Measurements from ENCODE around the gene PCBP3. TPM values are rescaled to one million over a fixed set of nuclear protein-coding genes. Genes with fewer than 3 reads are reported as not detected.
"Not testable (repeated sequence)": the region's sequence is repeated elsewhere in the genome, so short reads cannot be mapped to it uniquely, and the experiment has no call there.

The PCBP3 gene
- total RNA-seq, 1 donor from 2014 or later = not detected

GRCh38 chr21:45706299-45706698 lies 62.8 kb downstream of the PCBP3 start:
- no peaks in the 10 kb centered on the region for H3K36me3 ChIP-seq (ENCODE audit: control insufficient read depth in 3 of 3, insufficient read depth in 3 of 3, low read length in 3 of 3)
- no peak overlapping the region for H3K9ac ChIP-seq (ENCODE audit: low read depth in 1 of 3, low read length in 3 of 3)
- H3K27me3 ChIP-seq (ENCODE audit: control insufficient read depth in 3 of 3, insufficient read depth in 3 of 3, low read length in 3 of 3) = peaks cover 0 to 12% (median 6%) of the 10 kb centered on the region in 3 donors
- no peaks in the 10 kb centered on the region for H3K9me3 ChIP-seq (ENCODE audit: control insufficient read depth in 3 of 3, low read length in 3 of 3)
- no peak overlapping the region for H3K4me3 ChIP-seq (ENCODE audit: low read length in 3 of 3)
- H3K4me1 ChIP-seq (ENCODE audit: control insufficient read depth in 3 of 3, insufficient read depth in 3 of 3, low read length in 3 of 3) = no peaks in the 10 kb centered on the region
- H3K27ac ChIP-seq (ENCODE audit: low read depth, low read length) = no peak overlapping the region

- no peaks in the 10 kb centered on the region for H3K4me1 ChIP-seq (ENCODE audit: control insufficient read depth in 3 of 3, insufficient read depth in 3 of 3, low read length in 3 of 3)
- H3K9me3 ChIP-seq (ENCODE audit: control insufficient read depth in 3 of 3, low read length in 3 of 3) = peaks cover 0 to 2% (median 2%) of the 10 kb centered on the region in 3 donors
- H3K36me3 ChIP-seq (ENCODE audit: control insufficient read depth in 3 of 3, insufficient read depth in 3 of 3, low read length in 3 of 3) = no peaks in the 10 kb centered on the region
- H3K27me3 ChIP-seq (ENCODE audit: control insufficient read depth in 3 of 3, insufficient read depth in 3 of 3, low read length in 3 of 3) = peaks cover 0 to 12% (median 6%) of the 10 kb centered on the region in 3 donors
- H3K27ac ChIP-seq (ENCODE audit: low read depth, low read length) = no peak overlapping the region
- no peak overlapping the region for H3K9ac ChIP-seq (ENCODE audit: low read depth in 1 of 3, low read length in 3 of 3)
- no peak overlapping the region for H3K4me3 ChIP-seq (ENCODE audit: low read length in 3 of 3)
These were observed 65.6 kb downstream of the PCBP3 start for GRCh38 chr21:45709173-45709572.

- Histone ChIP-seq H3K36me3 (ENCODE audit: control insufficient read depth in 3 of 3, insufficient read depth in 3 of 3, low read length in 3 of 3) (no peaks in the 10 kb centered on the region), H3K4me1 (ENCODE audit: control insufficient read depth in 3 of 3, insufficient read depth in 3 of 3, low read length in 3 of 3) (no peaks in the 10 kb centered on the region), H3K27me3 (ENCODE audit: control insufficient read depth in 3 of 3, insufficient read depth in 3 of 3, low read length in 3 of 3) (peaks cover 0 to 11% (median 6%) of the 10 kb centered on the region in 3 donors), H3K4me3 (ENCODE audit: low read length in 3 of 3) (no peak overlapping the region), H3K27ac (ENCODE audit: low read depth, low read length) (no peak overlapping the region), H3K9me3 (ENCODE audit: control insufficient read depth in 3 of 3, low read length in 3 of 3) (peaks cover 0 to 4% (median 2%) of the 10 kb centered on the region in 3 donors), H3K9ac (ENCODE audit: low read depth in 1 of 3, low read length in 3 of 3) (no peak overlapping the region)
These were observed 66.3 kb downstream of the PCBP3 start for GRCh38 chr21:45709696-45710268.

- not testable (repeated sequence) for H3K36me3 ChIP-seq (ENCODE audit: control insufficient read depth in 3 of 3, insufficient read depth in 3 of 3, low read length in 3 of 3); H3K4me1 ChIP-seq (ENCODE audit: control insufficient read depth in 3 of 3, insufficient read depth in 3 of 3, low read length in 3 of 3); H3K9me3 ChIP-seq (ENCODE audit: control insufficient read depth in 3 of 3, low read length in 3 of 3); H3K27ac ChIP-seq (ENCODE audit: low read depth, low read length); H3K27me3 ChIP-seq (ENCODE audit: control insufficient read depth in 3 of 3, insufficient read depth in 3 of 3, low read length in 3 of 3); H3K4me3 ChIP-seq (ENCODE audit: low read length in 3 of 3); H3K9ac ChIP-seq (ENCODE audit: low read depth in 1 of 3, low read length in 3 of 3)
These were observed 66.8 kb downstream of the PCBP3 start for GRCh38 chr21:45710306-45710705.

GRCh38 chr21:45713613-45714012 lies 70.1 kb downstream of the PCBP3 start:
- no peak overlapping the region for H3K4me3 ChIP-seq (ENCODE audit: low read length in 3 of 3)
- H3K27me3 ChIP-seq (ENCODE audit: control insufficient read depth in 3 of 3, insufficient read depth in 3 of 3, low read length in 3 of 3) = no peaks in the 10 kb centered on the region
- no peaks in the 10 kb centered on the region for H3K4me1 ChIP-seq (ENCODE audit: control insufficient read depth in 3 of 3, insufficient read depth in 3 of 3, low read length in 3 of 3)
- H3K9ac ChIP-seq (ENCODE audit: low read depth in 1 of 3, low read length in 3 of 3) = no peak overlapping the region
- no peaks in the 10 kb centered on the region for H3K36me3 ChIP-seq (ENCODE audit: control insufficient read depth in 3 of 3, insufficient read depth in 3 of 3, low read length in 3 of 3)
- H3K9me3 ChIP-seq (ENCODE audit: control insufficient read depth in 3 of 3, low read length in 3 of 3) = peaks cover 0 to 5% (median 4%) of the 10 kb centered on the region in 3 donors
- H3K27ac ChIP-seq (ENCODE audit: low read depth, low read length) = no peak overlapping the region

- no peaks in the 10 kb centered on the region for H3K4me1 ChIP-seq (ENCODE audit: control insufficient read depth in 3 of 3, insufficient read depth in 3 of 3, low read length in 3 of 3)
- H3K4me3 ChIP-seq (ENCODE audit: low read length in 3 of 3) = no peak overlapping the region
- peaks cover 0 to 2% (median 0%) of the 10 kb centered on the region in 3 donors for H3K27me3 ChIP-seq (ENCODE audit: control insufficient read depth in 3 of 3, insufficient read depth in 3 of 3, low read length in 3 of 3)
- no peak overlapping the region for H3K9ac ChIP-seq (ENCODE audit: low read depth in 1 of 3, low read length in 3 of 3)
- no peaks in the 10 kb centered on the region for H3K36me3 ChIP-seq (ENCODE audit: control insufficient read depth in 3 of 3, insufficient read depth in 3 of 3, low read length in 3 of 3)
- H3K9me3 ChIP-seq (ENCODE audit: control insufficient read depth in 3 of 3, low read length in 3 of 3) = peaks cover 0 to 5% (median 4%) of the 10 kb centered on the region in 3 donors
- no peak overlapping the region for H3K27ac ChIP-seq (ENCODE audit: low read depth, low read length)
These were observed 71.9 kb downstream of the PCBP3 start for GRCh38 chr21:45715441-45715840.

- H3K9me3 ChIP-seq (ENCODE audit: control insufficient read depth in 3 of 3, low read length in 3 of 3) = peaks cover 0 to 3% (median 2%) of the 10 kb centered on the region in 3 donors
- no peak overlapping the region for H3K4me3 ChIP-seq (ENCODE audit: low read length in 3 of 3)
- peaks cover 0 to 2% (median 0%) of the 10 kb centered on the region in 3 donors for H3K27me3 ChIP-seq (ENCODE audit: control insufficient read depth in 3 of 3, insufficient read depth in 3 of 3, low read length in 3 of 3)
- H3K4me1 ChIP-seq (ENCODE audit: control insufficient read depth in 3 of 3, insufficient read depth in 3 of 3, low read length in 3 of 3) = no peaks in the 10 kb centered on the region
- no peaks in the 10 kb centered on the region for H3K36me3 ChIP-seq (ENCODE audit: control insufficient read depth in 3 of 3, insufficient read depth in 3 of 3, low read length in 3 of 3)
- H3K9ac ChIP-seq (ENCODE audit: low read depth in 1 of 3, low read length in 3 of 3) = no peak overlapping the region
- no peak overlapping the region for H3K27ac ChIP-seq (ENCODE audit: low read depth, low read length)
These were observed 74.9 kb downstream of the PCBP3 start for GRCh38 chr21:45718413-45718812.

- Histone ChIP-seq H3K9ac (ENCODE audit: low read depth in 1 of 3, low read length in 3 of 3) (no peak overlapping the region), H3K4me3 (ENCODE audit: low read length in 3 of 3) (no peak overlapping the region), H3K27me3 (ENCODE audit: control insufficient read depth in 3 of 3, insufficient read depth in 3 of 3, low read length in 3 of 3) (peaks cover 0 to 2% (median 0%) of the 10 kb centered on the region in 3 donors), H3K4me1 (ENCODE audit: control insufficient read depth in 3 of 3, insufficient read depth in 3 of 3, low read length in 3 of 3) (peaks cover 0 to 3% (median 3%) of the 10 kb centered on the region in 3 donors), H3K9me3 (ENCODE audit: control insufficient read depth in 3 of 3, low read length in 3 of 3) (peaks cover 0 to 3% (median 2%) of the 10 kb centered on the region in 3 donors), H3K27ac (ENCODE audit: low read depth, low read length) (no peak overlapping the region), H3K36me3 (ENCODE audit: control insufficient read depth in 3 of 3, insufficient read depth in 3 of 3, low read length in 3 of 3) (no peaks in the 10 kb centered on the region)
These were observed 75.8 kb downstream of the PCBP3 start for GRCh38 chr21:45719177-45719802.

- H3K27ac ChIP-seq (ENCODE audit: low read depth, low read length); H3K9ac ChIP-seq (ENCODE audit: low read depth in 1 of 3, low read length in 3 of 3): not testable (repeated sequence)
These were observed 76.7 kb downstream of the PCBP3 start for GRCh38 chr21:45720204-45720603.

GRCh38 chr21:45721671-45722070 lies 78.1 kb downstream of the PCBP3 start:
- peaks cover 0 to 3% (median 2%) of the 10 kb centered on the region in 3 donors for H3K27me3 ChIP-seq (ENCODE audit: control insufficient read depth in 3 of 3, insufficient read depth in 3 of 3, low read length in 3 of 3)
- no peak overlapping the region for H3K9ac ChIP-seq (ENCODE audit: low read depth in 1 of 3, low read length in 3 of 3)
- H3K36me3 ChIP-seq (ENCODE audit: control insufficient read depth in 3 of 3, insufficient read depth in 3 of 3, low read length in 3 of 3) = no peaks in the 10 kb centered on the region
- H3K4me1 ChIP-seq (ENCODE audit: control insufficient read depth in 3 of 3, insufficient read depth in 3 of 3, low read length in 3 of 3) = peaks cover 6 to 11% (median 11%) of the 10 kb centered on the region in 3 donors
- no peaks in the 10 kb centered on the region for H3K9me3 ChIP-seq (ENCODE audit: control insufficient read depth in 3 of 3, low read length in 3 of 3)
- no peak overlapping the region for H3K4me3 ChIP-seq (ENCODE audit: low read length in 3 of 3)
- H3K27ac ChIP-seq (ENCODE audit: low read depth, low read length) = no peak overlapping the region

More at GRCh38 chr21:45720204-45720603, 76.7 kb downstream of the PCBP3 start:
- H3K27me3 ChIP-seq (ENCODE audit: control insufficient read depth in 3 of 3, insufficient read depth in 3 of 3, low read length in 3 of 3); H3K9me3 ChIP-seq (ENCODE audit: control insufficient read depth in 3 of 3, low read length in 3 of 3); H3K36me3 ChIP-seq (ENCODE audit: control insufficient read depth in 3 of 3, insufficient read depth in 3 of 3, low read length in 3 of 3); H3K4me3 ChIP-seq (ENCODE audit: low read length in 3 of 3): not testable (repeated sequence)
- peaks cover 6 to 11% (median 11%) of the 10 kb centered on the region in 3 donors for H3K4me1 ChIP-seq (ENCODE audit: control insufficient read depth in 3 of 3, insufficient read depth in 3 of 3, low read length in 3 of 3)

Measured in skeletal muscle tissue (tissue), 4 donors.